CD4-positive, alpha-beta T cell treated with Interferon alpha-2 for 1 hour (primary cell): ENCODE measurements around the gene ISG20.

ENCODE experiments used
- DNase-seq, 2 donors: peaks; one replicate each; pipeline ENCODE4 v3.0.0-alpha.2; 2020 to 2022

ISG20 gene

DNA sequence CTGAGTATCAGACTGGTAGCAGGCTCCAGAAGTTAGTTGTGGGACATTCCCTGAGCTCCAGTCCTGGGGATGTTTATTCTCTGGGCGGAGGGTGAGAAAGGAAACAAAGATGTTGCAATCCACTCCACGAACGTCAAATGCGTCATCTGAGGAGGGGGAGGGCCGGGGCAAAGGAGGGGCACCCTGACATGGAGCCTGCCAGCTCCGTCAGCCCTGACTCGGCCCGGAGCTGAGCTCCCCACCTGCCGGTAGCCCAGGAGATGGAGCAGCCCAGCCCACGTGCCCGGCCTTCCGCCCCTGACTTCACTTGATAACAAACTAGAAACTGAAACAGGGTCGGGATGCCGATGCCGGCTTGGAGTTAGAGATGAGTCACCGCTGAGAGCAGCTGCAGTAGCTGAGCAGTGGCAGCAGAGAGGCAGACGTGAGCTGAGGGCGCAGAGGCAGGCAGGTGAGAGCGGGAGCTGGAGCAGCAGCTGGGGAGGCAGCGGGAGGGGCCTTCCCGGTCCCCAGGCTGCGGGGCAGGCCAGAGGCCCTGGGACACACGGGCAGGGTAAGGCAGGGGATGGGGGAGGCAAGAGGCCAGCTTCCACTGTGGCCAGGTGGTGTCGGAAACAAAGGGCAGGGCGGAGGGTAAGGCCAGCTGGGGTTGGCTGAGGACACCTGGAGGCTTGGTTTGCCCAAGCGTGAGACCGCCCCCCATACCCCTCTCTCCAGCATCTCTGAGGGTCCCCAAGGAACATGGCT, at the start of gene ISG20:
TSS of gene ISG20 (plus strand) at position 391 of the 747 bp plus-strand sequence. CDS start at position 742, 351 bp downstream.
- peak; percentile 99 for DNase-seq

DNA sequence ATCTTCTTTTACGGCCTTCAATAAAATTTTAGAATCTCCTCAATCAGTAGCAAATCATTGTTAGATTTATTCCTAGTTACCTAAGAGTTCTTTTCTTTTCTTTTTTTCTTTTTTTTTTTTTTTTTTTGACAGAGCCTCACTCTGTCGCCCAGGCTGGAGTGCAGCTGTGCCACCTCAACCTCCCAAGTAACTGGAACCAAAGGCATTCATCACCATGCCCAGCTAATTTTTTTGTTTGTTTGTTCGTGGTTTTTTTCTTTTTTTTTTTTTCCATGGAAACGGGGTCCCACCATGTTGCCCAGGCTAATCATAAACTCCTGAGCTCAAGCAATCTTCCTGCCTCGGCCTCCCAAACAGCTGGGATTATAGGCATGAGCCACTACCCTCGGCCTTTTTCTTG, 48.1 kb upstream of the ISG20 start:
- no peak for DNase-seq

DNA sequence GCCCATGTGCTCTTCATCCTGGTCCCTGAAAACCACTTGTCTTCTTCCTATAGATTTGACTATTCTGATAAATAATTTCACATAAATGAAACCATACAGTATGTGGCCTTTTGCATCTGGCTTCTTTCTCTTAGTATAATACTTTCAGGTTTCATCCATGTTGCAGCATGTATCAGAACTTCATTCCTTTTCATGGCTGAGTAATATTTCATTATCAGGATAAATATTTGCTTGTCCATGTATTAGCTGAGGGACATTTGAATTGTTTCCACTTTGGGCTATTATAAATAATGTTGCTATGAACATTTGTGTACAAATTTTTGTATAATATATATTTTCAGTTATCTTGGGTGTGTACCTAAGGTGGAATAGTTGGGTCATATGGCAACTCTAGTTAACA, 47.4 kb upstream of the ISG20 start:
- no peak for DNase-seq

DNA sequence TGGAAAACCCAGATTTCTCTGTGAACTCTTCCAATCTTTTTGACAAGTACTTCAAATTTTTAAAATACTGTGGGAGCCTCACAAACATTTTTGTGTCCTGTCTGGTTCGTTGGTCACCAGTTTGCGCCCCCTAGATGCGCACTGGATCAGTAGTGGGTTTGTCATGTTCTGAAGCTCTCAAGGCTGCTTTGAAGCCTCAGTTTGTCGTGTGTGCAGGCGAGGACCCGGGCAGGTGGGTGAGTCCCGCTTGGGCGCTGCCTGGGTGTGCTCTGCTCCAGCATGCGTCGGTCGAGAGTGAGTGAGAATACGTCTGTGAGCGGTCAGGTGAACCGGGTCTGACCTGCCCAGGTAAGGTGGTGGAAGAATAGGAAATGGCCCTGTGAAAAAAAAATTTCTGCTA, 34.9 kb upstream of the ISG20 start:
- DNase-seq: no peak

- no peak for DNase-seq
These were observed 34.2 kb upstream of the ISG20 start for GRCh38 chr15:88604381-88605188.

DNA sequence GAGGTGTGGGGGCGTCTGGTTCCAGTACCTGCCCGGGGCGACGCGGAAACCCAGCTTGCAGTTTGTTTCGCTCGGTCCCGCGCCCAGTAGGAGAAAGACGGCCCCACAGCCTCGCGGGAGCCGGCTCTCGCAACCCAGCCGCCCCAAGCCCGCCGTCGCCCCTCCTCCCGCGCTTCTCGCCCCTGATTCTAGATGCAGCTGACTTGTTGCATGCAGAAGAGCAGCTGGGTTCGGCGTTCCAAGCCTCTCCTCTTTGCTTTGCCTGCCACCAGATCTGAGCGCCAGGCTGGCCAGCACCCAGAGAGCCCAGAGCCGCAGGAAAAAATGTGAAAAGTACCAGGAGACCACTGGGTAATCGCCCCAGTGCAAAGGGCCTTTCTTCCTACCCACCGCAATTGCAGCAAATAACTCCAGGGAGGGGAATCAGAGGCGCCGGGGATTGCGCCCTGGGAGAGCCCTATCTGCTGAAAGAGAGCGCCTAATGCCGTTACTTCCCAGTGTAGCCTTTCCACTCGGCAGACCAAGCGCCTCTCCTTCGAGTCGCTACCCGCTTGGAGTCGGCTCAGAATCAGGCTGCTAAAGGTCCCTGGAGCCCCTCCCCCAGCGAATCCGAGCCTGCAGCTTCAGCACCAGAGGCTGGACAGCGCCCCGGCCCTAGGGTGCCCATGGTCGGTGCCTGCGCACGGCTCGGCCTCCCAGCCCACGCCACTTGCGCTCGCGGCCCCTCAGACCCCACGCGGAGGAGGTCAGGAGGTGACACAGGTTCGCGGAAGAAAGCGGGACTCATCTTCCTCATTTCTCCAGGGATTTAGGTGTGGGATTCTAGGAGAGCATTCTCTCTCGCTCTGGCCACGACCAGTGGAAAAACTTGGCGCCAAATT, 33.4 kb upstream of the ISG20 start:
- DNase-seq: peak; percentile 23 to 48

DNA sequence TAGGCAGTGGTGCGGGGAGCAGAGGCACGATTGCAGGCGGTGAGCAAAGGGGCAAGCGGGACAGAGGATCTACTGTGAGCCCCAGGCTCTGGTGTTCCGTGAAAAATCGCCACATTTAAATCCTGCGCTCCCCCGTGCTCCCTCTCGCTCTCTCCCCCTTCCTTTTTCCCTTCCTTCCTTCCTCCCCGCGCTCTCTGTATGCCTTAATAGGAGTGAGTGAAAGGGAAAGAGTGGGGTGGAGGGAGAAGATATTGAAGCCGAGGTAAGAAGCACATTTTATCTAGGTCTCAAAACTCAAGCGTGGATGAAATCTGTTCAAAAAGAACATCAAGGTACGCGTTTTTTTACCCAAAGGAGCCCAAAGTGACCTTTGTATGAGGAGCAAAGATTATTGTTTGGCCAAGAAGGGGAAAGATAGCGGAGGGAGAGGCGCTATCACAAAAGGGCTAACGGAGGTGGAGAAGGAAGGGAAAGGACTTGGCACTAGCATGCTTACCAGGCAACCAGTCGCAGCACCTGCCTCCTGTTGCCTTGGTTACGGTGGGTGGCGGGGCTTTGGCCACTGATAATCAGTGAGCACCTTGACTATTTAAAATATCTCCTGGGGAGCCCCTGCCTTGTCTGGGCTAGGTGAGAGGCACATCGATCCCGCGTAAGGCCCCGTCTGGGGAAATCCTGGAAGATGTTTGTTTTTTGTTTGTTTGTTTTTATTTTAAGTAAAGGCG, 32.6 kb upstream of the ISG20 start:
- no peak for DNase-seq

DNA sequence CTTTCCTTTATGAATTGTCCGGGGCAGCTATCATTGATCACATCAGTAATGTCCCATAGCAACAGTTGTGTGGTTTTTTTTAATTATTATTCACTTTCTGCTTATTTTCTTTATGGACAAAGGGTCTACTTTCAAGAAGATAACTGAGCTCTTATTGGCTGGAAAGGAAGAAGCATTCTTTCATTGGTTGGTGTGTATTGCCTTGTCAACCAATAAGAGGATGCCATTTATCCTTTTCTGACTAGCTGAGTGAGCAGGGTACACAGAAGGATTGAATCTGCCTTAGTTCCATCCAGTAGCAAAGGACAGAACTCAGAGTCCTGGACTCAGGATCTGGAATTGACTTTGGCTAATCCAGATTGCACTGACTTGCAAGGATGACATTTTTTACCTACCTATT, 30.9 kb upstream of the ISG20 start:
- DNase-seq: no peak

GRCh38 chr15:88608607-88609181, 30.1 kb upstream of the ISG20 start:
- no peak for DNase-seq

- DNase-seq: no peak
These were observed 29.3 kb upstream of the ISG20 start for GRCh38 chr15:88609344-88610090.

DNA sequence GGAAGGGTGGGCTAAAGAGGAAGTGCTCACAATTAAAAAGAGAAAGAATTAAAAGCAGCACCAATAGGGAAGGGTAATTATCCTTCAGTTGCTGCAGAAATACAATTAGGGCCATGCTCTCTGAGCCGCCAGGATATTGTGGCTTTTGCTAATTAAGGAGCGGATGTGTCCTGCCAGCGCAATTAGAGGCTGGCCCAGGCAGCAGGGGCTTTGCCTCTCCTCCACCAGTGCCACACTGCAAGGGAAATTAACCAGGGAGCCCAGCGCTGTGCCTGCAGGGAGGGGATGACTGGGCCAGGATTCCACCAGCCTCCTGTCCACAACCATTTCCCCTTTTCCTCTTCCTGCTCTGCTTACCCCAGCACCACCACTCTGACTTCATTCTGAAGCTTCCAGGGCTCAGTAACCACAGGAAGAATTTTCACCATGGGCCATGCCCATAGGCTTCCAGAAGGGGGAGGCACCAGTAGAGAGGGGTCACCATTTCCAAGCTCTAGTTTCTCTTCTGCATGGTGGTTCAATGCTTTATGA, 28.1 kb upstream of the ISG20 start:
- DNase-seq: no peak

- no peak for DNase-seq
These were observed 26.5 kb upstream of the ISG20 start for GRCh38 chr15:88612186-88612796.

DNA sequence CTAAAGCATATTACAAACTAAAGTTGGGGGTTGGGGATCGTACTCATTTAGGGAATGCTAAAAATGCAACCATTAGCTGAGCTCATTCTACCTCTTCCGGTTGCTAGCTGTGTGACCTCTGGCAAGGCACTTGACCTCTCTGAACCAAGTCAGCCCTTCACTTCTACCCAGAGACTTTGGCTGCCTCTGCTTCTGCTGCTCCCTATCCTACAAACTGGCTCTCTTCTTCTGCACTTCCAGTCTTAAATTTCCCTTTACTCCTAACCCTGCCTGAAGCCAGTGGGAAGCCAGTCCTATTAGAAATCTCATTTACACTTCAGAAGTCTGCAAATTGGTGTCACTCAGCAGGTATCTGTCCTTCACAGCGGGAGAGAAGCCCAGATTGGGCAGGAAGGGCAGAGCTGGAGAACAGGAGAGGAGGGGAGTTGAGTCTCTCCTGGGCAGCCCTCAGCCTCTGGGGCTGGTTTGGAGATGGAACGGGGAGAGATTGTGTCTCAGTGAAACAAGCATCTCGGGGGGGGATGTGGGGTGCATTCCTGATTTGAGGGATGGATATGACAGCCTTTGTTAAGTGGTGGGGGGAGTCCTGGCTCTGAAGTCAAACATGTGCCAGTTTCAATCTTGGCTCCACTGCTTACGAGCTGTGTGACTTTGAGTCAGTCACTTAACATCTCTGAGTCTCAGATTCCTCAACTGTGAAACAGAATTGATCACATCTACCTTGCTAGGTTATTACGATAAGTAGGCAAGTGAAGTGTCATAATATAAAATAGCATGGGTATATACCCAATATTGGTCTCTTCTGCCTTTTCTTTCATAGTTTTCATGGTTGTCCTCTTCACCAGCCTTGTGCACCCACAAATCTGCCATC, 25.5 kb upstream of the ISG20 start:
- DNase-seq: no peak

DNA sequence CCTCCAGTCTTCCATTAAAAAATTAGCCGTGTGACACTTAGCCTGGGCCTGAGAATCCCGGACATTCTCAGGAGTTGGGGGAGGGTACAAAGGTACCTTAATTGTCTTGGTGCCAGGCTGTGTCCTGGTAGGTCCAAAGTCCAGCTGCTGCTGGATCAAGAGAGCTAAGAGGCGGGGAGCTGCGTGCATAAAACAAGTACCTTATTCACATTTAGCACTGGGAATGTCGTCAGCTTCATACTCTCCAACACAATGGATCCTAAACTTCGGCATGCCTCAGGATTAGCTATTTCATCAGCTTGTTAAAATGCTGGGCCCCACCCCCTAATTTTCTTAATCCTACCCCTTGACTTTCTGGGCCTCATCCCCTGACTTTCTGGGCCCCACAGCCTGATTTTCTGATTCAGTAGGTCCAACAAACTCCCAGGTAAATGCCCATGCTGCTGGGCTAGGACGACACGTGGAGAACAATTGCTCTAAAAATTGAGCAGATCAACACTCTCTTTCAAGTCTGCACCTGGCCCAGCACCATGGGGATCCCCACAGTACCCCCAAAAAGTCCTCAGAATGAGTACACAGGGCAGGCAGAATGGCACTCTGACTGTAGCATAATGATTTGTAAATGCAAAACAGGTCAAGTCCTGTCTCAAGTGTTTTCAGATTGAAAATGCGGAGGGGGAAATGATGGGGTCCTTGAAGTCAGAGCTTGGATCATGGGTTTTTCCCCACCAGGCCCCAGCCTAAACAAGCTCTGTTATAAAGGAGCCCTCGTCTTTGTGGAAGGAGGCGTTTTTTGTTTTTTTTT, 23.3 kb upstream of the ISG20 start:
- no peak for DNase-seq

GRCh38 chr15:88616240-88616639, 22.6 kb upstream of the ISG20 start:
- no peak for DNase-seq

GRCh38 chr15:88617031-88617722, 21.6 kb upstream of the ISG20 start:
- no peak for DNase-seq

DNA sequence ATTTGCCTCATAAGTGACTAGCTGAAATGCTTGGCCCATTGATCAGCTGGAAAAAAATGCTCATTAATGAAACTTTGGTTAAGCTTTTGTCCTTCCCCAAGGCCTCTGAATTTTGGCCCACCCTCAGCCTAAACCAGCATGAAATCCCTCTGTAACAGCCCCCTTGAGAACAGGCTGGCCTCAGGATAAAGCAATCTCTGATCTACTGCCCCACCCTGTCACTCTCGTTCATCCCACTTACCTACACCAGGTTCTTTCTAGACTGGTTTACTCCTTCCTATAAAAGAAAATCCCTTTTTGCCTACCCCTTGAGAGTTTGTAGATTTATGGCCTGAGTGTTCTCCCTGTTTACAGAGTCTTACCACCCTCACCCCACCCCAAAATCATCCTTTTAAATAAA, 21.0 kb upstream of the ISG20 start:
- no peak for DNase-seq

DNA sequence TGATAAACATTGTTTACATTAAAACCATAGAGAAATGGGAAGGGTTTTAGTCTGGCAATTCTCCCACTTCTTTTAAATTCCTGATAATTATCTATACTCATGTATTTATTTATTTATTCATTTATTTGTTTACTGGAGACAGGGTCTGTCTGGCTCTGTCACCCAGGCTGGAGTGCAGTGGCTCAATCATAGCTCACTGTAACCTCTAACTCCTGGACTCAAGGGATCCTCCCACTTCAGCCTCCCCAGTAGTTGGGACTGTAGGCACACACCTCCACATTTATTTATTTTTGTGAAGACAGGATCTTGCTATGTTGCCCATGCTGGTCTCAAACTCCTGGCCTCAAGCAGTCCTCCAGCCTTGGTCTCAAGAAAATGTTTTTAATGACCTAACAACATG, 20.1 kb upstream of the ISG20 start:
- no peak for DNase-seq
